Omental fat pad (tissue), 4 donors: ENCODE results near the gene KEAP1. TPM values are rescaled to one million over a fixed set of nuclear protein-coding genes. Genes with fewer than 3 reads are reported as not detected.
"Not testable (repeated sequence)": the region's sequence is repeated elsewhere in the genome, so short reads cannot be mapped to it uniquely, and the experiment has no call there.

ENCODE experiments used
- ATAC-seq: fragments of 150-250 bp; one replicate; pipeline ENCODE4 v1.9.1; 2016; ENCODE audit warnings: mild to moderate bottlenecking, moderate library complexity; ENCODE audit not compliant: low FRiP score
- DNase-seq: peaks from one replicate; pipeline ENCODE4 v3.0.0-alpha.2; 2019; ENCODE audit warnings: low spot score
- CTCF ChIP-seq, 3 donors: fragments of 450-650 bp; IDR thresholded peaks; one replicate each; pipeline ENCODE4 v1.5.1; 2016 to 2017; ENCODE audit warnings: antibody characterized with exemption in 3 of 3, mild to moderate bottlenecking in 3 of 3, moderate library complexity in 2 of 3
- total RNA-seq, 4 donors: library from RNA; depleted of rRNA; stranded (reverse); fragments of >200 nt; gene quantifications; one replicate each; pipeline ENCODE4 v1.1.0, GENCODE V29; 2016

Gene KEAP1
- total RNA-seq, 4 donors from 2014 or later: 53.2 to 65.6 (median 59.3) TPM

- DNase-seq (no peak), ATAC-seq (no peak)
- TF ChIP-seq CTCF (IDR thresholded peaks at IDR 0.05): no peak
These were observed 31.2 kb downstream of the KEAP1 start for GRCh38 chr19:10471909-10472308.

GRCh38 chr19:10468133-10468532 is 35.0 kb downstream of the KEAP1 start:
- no peak for ATAC-seq
- TF ChIP-seq CTCF (IDR thresholded peaks at IDR 0.05): no peak
- no peak for DNase-seq

- ATAC-seq (no peak), DNase-seq (no peak)
- no peak for TF ChIP-seq CTCF (IDR thresholded peaks at IDR 0.05)
These were observed 36.0 kb downstream of the KEAP1 start for GRCh38 chr19:10467104-10467706.

GRCh38 chr19:10464456-10464855 is 38.7 kb downstream of the KEAP1 start:
- no peak for TF ChIP-seq CTCF (IDR thresholded peaks at IDR 0.05)
- DNase-seq (no peak), ATAC-seq (no peak)

- no peak for ATAC-seq
- TF ChIP-seq CTCF (IDR thresholded peaks at IDR 0.05): no peak
- no peak for DNase-seq
These were observed 40.6 kb downstream of the KEAP1 start for GRCh38 chr19:10462557-10462956.

GRCh38 chr19:10462042-10462441 is 41.1 kb downstream of the KEAP1 start:
- ATAC-seq, DNase-seq: not testable (repeated sequence)

- ATAC-seq: peak; percentile 97
- DNase-seq: peak; percentile 93
- no peak for TF ChIP-seq CTCF (IDR thresholded peaks at IDR 0.05)
These were observed 41.9 kb downstream of the KEAP1 start for GRCh38 chr19:10461047-10461949.
